Sigmoid colon (tissue), 7 donors: ENCODE measurements around the gene PSMA5. TPM values are rescaled to one million over a fixed set of nuclear protein-coding genes. Genes with fewer than 3 reads are reported as not detected.

Experiments
- DNase-seq: peaks from one replicate; pipeline ENCODE4 v3.0.0-alpha.2; 2019
- H3K27ac ChIP-seq, 4 donors: fragments of 200-600 bp; sonication (generic); one replicate each; pipeline ENCODE4 v1.5.1; 2016 to 2019; ENCODE audit warnings: mild to moderate bottlenecking in 1 of 4
- H3K27me3 ChIP-seq, 3 donors: fragments of 200-600 bp; sonication (generic); one replicate each; pipeline ENCODE4 v1.5.1; 2019; ENCODE audit warnings: mild to moderate bottlenecking in 1 of 3
- H3K36me3 ChIP-seq, 4 donors: fragments of 200-600 bp; sonication (generic); one replicate each; pipeline ENCODE4 v1.5.1; 2016 to 2019
- H3K4me1 ChIP-seq, 4 donors: fragments of 200-600 bp; sonication (generic); one replicate each; pipeline ENCODE4 v1.5.1; 2017 to 2019
- H3K4me3 ChIP-seq, 4 donors: fragments of 200-600 bp; sonication (generic); one replicate each; pipeline ENCODE4 v1.5.1; 2017 to 2019; ENCODE audit warnings: mild to moderate bottlenecking in 2 of 4, moderate library complexity in 1 of 4
- H3K9me3 ChIP-seq, 4 donors: fragments of 200-600 bp in 3 of 4; sonication (generic) in 3 of 4; one replicate each; pipeline versions ENCODE4 v1.5.1 to v1.6.1; 2013 to 2019
- CTCF ChIP-seq, 4 experiments: fragments of 450-650 bp in 3 of 4; fragments of 200-600 bp in 1 of 4; IDR thresholded peaks; one replicate each; pipeline ENCODE4 v1.5.1; 2016 to 2019; ENCODE audit warnings: antibody characterized with exemption in 4 of 4, mild to moderate bottlenecking in 3 of 4, moderate library complexity in 2 of 4
- EP300 ChIP-seq, 4 donors: sonication (generic); formaldehyde crosslinking; IDR thresholded peaks; one replicate each; pipeline ENCODE4 v1.6.1; 2017; ENCODE audit warnings: antibody characterized with exemption in 4 of 4
- POLR2A ChIP-seq, 2 donors: fragments of 450-650 bp; IDR thresholded peaks; one replicate each; pipeline ENCODE4 v1.6.1; 2016; ENCODE audit warnings: antibody characterized with exemption in 2 of 2, mild to moderate bottlenecking in 2 of 2, moderate library complexity in 2 of 2
- POLR2AphosphoS5 ChIP-seq, 4 donors: sonication (generic); formaldehyde crosslinking; IDR thresholded peaks; one replicate each; pipeline ENCODE4 v1.6.1; 2017; ENCODE audit warnings: antibody characterized with exemption in 4 of 4
- WGBS, 2 donors: extraction: QIAGEN DNeasy Blood & Tissue Kit; methylation state at CpG; one replicate each; pipeline ENCODE4 v1.1.7; 2013; 5-methylcytosine and 5-hydroxymethylcytosine counted together
- intact Hi-C: fragments of 100-400 bp; cut with DNase I; formaldehyde crosslinking; loops from one replicate; pipeline ENCODE4 v1.15.1; 2023
- polyA plus RNA-seq, 3 donors: library from polyadenylated mRNA; stranded (reverse); fragments of 200-250 nt; gene quantifications; one replicate each; pipeline ENCODE4 v1.2.3, GENCODE V29; 2013
- total RNA-seq, 4 donors: library from RNA; depleted of rRNA; stranded (reverse); fragments of >200 nt; gene quantifications; one replicate each; pipeline ENCODE4 v1.1.0, GENCODE V29; 2016
- donor health status: healthy with polysubstance abuse.
- donor health status: Bipolar disorder and iron deficiency.
- donor health status: healthy.

PSMA5 gene
- total and polyA plus RNA-seq, 7 donors, result 18.8 to 113 (median 57.6) TPM

- H3K9me3 ChIP-seq, result no peaks in the 10 kb centered on the region
- H3K4me1 ChIP-seq, result peaks cover 0 to 96% (median 91%) of the 10 kb centered on the region in 4 donors
- intact Hi-C loops, result no loop called here
- no peaks in the 10 kb centered on the region for H3K36me3 ChIP-seq
- TF ChIP-seq POLR2A (IDR thresholded peaks at IDR 0.05) (no peak), POLR2AphosphoS5 (IDR thresholded peaks at IDR 0.05) (no peak), EP300 (IDR thresholded peaks at IDR 0.05) (no peak), CTCF (IDR thresholded peaks at IDR 0.05) (no peak)
- WGBS, 2 donors, result 88 to 95% methylated on average over 2 of the region's 2 CpGs
- no peak overlapping the region for H3K4me3 ChIP-seq
- peak overlapping the region; percentile 66 to 90 (median 86) for H3K27ac ChIP-seq
- DNase-seq, result no peak
- H3K27me3 ChIP-seq, result no peaks in the 10 kb centered on the region
These were observed 40.1 kb downstream of the PSMA5 start for GRCh38 chr1:109386054-109386717.

GRCh38 chr1:109385417-109385816, 40.8 kb downstream of the PSMA5 start:
- peaks cover 0 to 91% (median 83%) of the 10 kb centered on the region in 4 donors for H3K4me1 ChIP-seq
- TF ChIP-seq POLR2AphosphoS5 (IDR thresholded peaks at IDR 0.05), result peak in 3 of 4 donors; percentile 32 to 67 (median 38)
- TF ChIP-seq CTCF (IDR thresholded peaks at IDR 0.05), result no peak
- peak in 2 of 4 donors; percentile 48 to 51 for TF ChIP-seq EP300 (IDR thresholded peaks at IDR 0.05)
- peak; percentile 76 for DNase-seq
- H3K27ac ChIP-seq, result peak overlapping the region; percentile 66 to 90 (median 86)
- no peaks in the 10 kb centered on the region for H3K27me3 ChIP-seq
- H3K4me3 ChIP-seq, result no peak overlapping the region
- no peaks in the 10 kb centered on the region for H3K9me3 ChIP-seq
- H3K36me3 ChIP-seq, result no peaks in the 10 kb centered on the region
- intact Hi-C loops, result no loop called here
- WGBS, 2 donors, result 60 to 65% methylated on average over 2 of the region's 2 CpGs

GRCh38 chr1:109383854-109384253, 42.4 kb downstream of the PSMA5 start:
- peak overlapping the region; percentile 66 to 90 (median 86) for H3K27ac ChIP-seq
- 93 to 96% methylated on average over 7 of the region's 7 CpGs for WGBS, 2 donors
- DNase-seq, result no peak
- H3K27me3 ChIP-seq, result no peaks in the 10 kb centered on the region
- H3K4me1 ChIP-seq, result peaks cover 0 to 82% (median 74%) of the 10 kb centered on the region in 4 donors
- H3K4me3 ChIP-seq, result no peak overlapping the region
- intact Hi-C loops, result no loop called here
- H3K36me3 ChIP-seq, result no peaks in the 10 kb centered on the region
- TF ChIP-seq CTCF (IDR thresholded peaks at IDR 0.05), result no peak
- no peak for TF ChIP-seq POLR2A (IDR thresholded peaks at IDR 0.05)
- TF ChIP-seq EP300 (IDR thresholded peaks at IDR 0.05), result no peak
- no peak for TF ChIP-seq POLR2AphosphoS5 (IDR thresholded peaks at IDR 0.05)
- no peaks in the 10 kb centered on the region for H3K9me3 ChIP-seq

GRCh38 chr1:109383087-109383779, 43.0 kb downstream of the PSMA5 start:
- H3K27ac ChIP-seq, result peak overlapping the region; percentile 66 to 90 (median 86)
- peaks cover 0 to 77% (median 68%) of the 10 kb centered on the region in 4 donors for H3K4me1 ChIP-seq
- WGBS, 2 donors, result 77% methylated on average over 2 of the region's 2 CpGs
- H3K36me3 ChIP-seq, result no peaks in the 10 kb centered on the region
- no peak for DNase-seq
- no peaks in the 10 kb centered on the region for H3K9me3 ChIP-seq
- intact Hi-C loops, result no loop called here
- H3K27me3 ChIP-seq, result no peaks in the 10 kb centered on the region
- TF ChIP-seq CTCF (IDR thresholded peaks at IDR 0.05) (no peak), POLR2AphosphoS5 (IDR thresholded peaks at IDR 0.05) (no peak), EP300 (IDR thresholded peaks at IDR 0.05) (no peak), POLR2A (IDR thresholded peaks at IDR 0.05) (no peak)
- H3K4me3 ChIP-seq, result no peak overlapping the region
